Uterus (tissue), 4 donors: ENCODE measurements around the gene RASSF3. TPM values are rescaled to one million over a fixed set of nuclear protein-coding genes. Genes with fewer than 3 reads are reported as not detected.

Experiments used
- DNase-seq, 2 donors: peaks; one replicate each; pipeline ENCODE4 v3.0.0-alpha.2; 2019 to 2020
- H3K27ac ChIP-seq, 2 donors: fragments of 200-600 bp; sonication (generic); 1 replicate in 1 of 2; 2 replicates in 1 of 2; pipeline ENCODE4 v1.5.1; 2016 to 2018
- H3K27me3 ChIP-seq, 2 donors: fragments of 200-600 bp; sonication (generic); one replicate each; pipeline ENCODE4 v1.5.1; 2018 to 2019; ENCODE audit warnings: control low read depth in 1 of 2
- H3K36me3 ChIP-seq, 2 donors: fragments of 200-600 bp; sonication (generic); one replicate each; pipeline ENCODE4 v1.5.1; 2019; ENCODE audit warnings: control low read depth in 1 of 2
- H3K4me1 ChIP-seq, 2 donors: fragments of 200-600 bp; sonication (generic); one replicate each; pipeline ENCODE4 v1.5.1; 2018 to 2019; ENCODE audit warnings: control low read depth in 1 of 2
- H3K4me3 ChIP-seq, 2 donors: fragments of 200-600 bp; sonication (generic); 1 replicate in 1 of 2; 2 replicates in 1 of 2; pipeline ENCODE4 v1.5.1; 2018 to 2019; ENCODE audit warnings: mild to moderate bottlenecking in 1 of 2
- H3K9me3 ChIP-seq, 2 donors: fragments of 200-600 bp; sonication (generic); one replicate each; pipeline ENCODE4 v1.5.1; 2019; ENCODE audit warnings: control low read depth in 1 of 2
- CTCF ChIP-seq, 4 experiments: fragments of 200-600 bp in 2 of 4; fragments of 450-650 bp in 2 of 4; sonication (generic) in 2 of 4; IDR thresholded peaks; one replicate each; pipeline ENCODE4 v1.5.1; 2016 to 2019; ENCODE audit warnings: antibody characterized with exemption in 4 of 4, mild to moderate bottlenecking in 2 of 4, moderate library complexity in 1 of 4
- POLR2A ChIP-seq, 2 donors: fragments of 450-650 bp; IDR thresholded peaks; one replicate each; pipeline ENCODE4 v1.6.1; 2016; ENCODE audit warnings: antibody characterized with exemption in 2 of 2, mild to moderate bottlenecking in 1 of 2, moderate library complexity in 1 of 2
- intact Hi-C: fragments of 100-400 bp; cut with DNase I; formaldehyde crosslinking; loops from one replicate; pipeline ENCODE4 v1.15.1; 2023; ENCODE audit warnings: low total_unique reads
- total RNA-seq, 4 donors: library from RNA; depleted of rRNA in 3 of 4; stranded (reverse); fragments of >200 nt in 3 of 4; gene quantifications; one replicate each; pipeline versions ENCODE4 v1.1.0 to v1.2.4, GENCODE V29; 2014 to 2023
- donor health status: DM: yes; HTN: yes; CAD: no.

The RASSF3 gene
- total RNA-seq, result 10 to 100 TPM; 17.7 to 64.7 (median 29.2) TPM

- no peaks in the 10 kb centered on the region for H3K27me3 ChIP-seq
Measured at GRCh38 chr12:64610079-64610659, at the start of gene RASSF3. Gene RASSF3, plus strand, starts transcription at chr12:64610495. Its CDS starts 138 bp downstream, at chr12:64610633.

GRCh38 chr12:64561302-64562136 lies 48.8 kb upstream of the RASSF3 start:
- Histone ChIP-seq H3K36me3 (no peaks in the 10 kb centered on the region), H3K4me1 (no peaks in the 10 kb centered on the region), H3K4me3 (no peak overlapping the region), H3K27ac (no peak overlapping the region), H3K9me3 (no peaks in the 10 kb centered on the region), H3K27me3 (no peaks in the 10 kb centered on the region)
- intact Hi-C loops, result no loop called here
- DNase-seq, result no peak
- TF ChIP-seq CTCF (IDR thresholded peaks at IDR 0.05) (no peak), POLR2A (IDR thresholded peaks at IDR 0.05) (no peak)

More at GRCh38 chr12:64610079-64610659, at the start of gene RASSF3:
- Histone ChIP-seq H3K4me1 (peaks cover 0 to 3% of the 10 kb centered on the region in 2 donors), H3K36me3 (no peaks in the 10 kb centered on the region), H3K9me3 (no peaks in the 10 kb centered on the region), H3K4me3 (peak within 1 kb of the TSS; percentile 71 to 97), H3K27ac (peak within 1 kb of the TSS; percentile 84 to 97)
- TF ChIP-seq CTCF (IDR thresholded peaks at IDR 0.05) (no peak), POLR2A (IDR thresholded peaks at IDR 0.05) (peak; percentile 57 to 74)
- DNase-seq, result peak; percentile 68 to 74
- intact Hi-C loops, result no loop called here

- H3K27ac ChIP-seq, result no peak overlapping the region
- no peak for DNase-seq
- intact Hi-C loops, result no loop called here
Measured at GRCh38 chr12:64566122-64566521, 44.2 kb upstream of the RASSF3 start.

GRCh38 chr12:64566831-64567517 lies 43.3 kb upstream of the RASSF3 start:
- no peak overlapping the region for H3K27ac ChIP-seq
- H3K36me3 ChIP-seq, result no peaks in the 10 kb centered on the region
- no peak for DNase-seq
- H3K9me3 ChIP-seq, result no peaks in the 10 kb centered on the region
- no peak for TF ChIP-seq POLR2A (IDR thresholded peaks at IDR 0.05)
- no peak for TF ChIP-seq CTCF (IDR thresholded peaks at IDR 0.05)
- H3K27me3 ChIP-seq, result no peaks in the 10 kb centered on the region
- no peaks in the 10 kb centered on the region for H3K4me1 ChIP-seq
- no peak overlapping the region for H3K4me3 ChIP-seq
- intact Hi-C loops, result no loop called here

More at GRCh38 chr12:64566122-64566521, 44.2 kb upstream of the RASSF3 start:
- TF ChIP-seq CTCF (IDR thresholded peaks at IDR 0.05) (no peak), POLR2A (IDR thresholded peaks at IDR 0.05) (no peak)
- Histone ChIP-seq H3K4me3 (no peak overlapping the region), H3K4me1 (no peaks in the 10 kb centered on the region), H3K9me3 (no peaks in the 10 kb centered on the region), H3K36me3 (no peaks in the 10 kb centered on the region), H3K27me3 (no peaks in the 10 kb centered on the region)
